GM19452 (cell line): ENCODE measurements around the gene GOSR1.
"Not testable (repeated sequence)": the region's sequence is repeated elsewhere in the genome, so short reads cannot be mapped to it uniquely, and the experiment has no call there.

Experiments used
- ATAC-seq: cut with Tn5 transposase; IDR thresholded peaks from one replicate; pipeline ENCODE4 v1.9.1; 2021; ENCODE audit not compliant: unreplicated experiment

GOSR1 gene

DNA sequence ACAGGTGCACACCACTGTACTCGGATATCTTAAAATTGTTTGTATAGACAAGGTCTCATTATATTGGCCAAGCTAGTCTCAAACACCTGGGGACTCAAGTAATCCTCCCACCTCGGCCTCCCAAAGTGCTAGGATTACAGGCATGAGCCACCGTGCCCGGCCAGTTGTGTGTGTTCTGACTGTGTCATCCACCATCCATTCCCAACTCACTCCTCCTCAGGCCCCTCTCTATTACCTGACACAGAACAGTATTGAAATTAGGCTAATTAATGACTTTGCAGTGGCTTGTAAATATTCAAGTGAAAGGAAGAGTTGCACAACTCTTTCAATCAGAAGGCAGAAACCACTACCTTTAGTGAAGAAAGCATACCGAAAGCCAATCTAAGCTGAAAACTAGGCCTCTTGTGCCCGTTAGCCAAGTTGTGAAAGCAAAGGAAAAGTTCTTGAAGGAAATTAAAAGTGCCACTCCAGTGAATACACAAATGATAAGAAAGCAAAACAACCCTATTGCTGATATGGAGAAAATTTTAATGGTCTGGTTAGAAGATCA lies 28.7 kb downstream of the GOSR1 start:
- ATAC-seq = no peak

DNA sequence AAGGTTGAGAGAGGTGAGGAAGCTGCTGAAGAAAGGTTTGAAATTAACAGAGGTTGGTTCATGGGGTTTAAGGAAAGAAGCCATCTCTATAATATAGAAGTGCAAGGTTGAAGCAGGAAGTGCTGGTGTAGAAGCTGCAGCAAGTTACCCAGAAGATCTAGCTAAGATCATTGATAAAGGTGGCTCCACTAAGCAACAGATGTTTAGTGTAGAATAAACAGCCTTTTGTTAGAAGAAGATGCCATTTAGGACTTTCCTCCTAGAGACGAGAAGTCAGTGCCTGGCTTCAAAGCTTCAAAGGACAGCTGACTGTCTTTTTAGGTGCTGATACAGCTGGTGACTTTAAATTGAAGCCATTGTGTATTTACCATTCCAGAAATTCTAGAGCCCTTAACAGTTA lies 29.3 kb downstream of the GOSR1 start:
- ATAC-seq = no peak

DNA sequence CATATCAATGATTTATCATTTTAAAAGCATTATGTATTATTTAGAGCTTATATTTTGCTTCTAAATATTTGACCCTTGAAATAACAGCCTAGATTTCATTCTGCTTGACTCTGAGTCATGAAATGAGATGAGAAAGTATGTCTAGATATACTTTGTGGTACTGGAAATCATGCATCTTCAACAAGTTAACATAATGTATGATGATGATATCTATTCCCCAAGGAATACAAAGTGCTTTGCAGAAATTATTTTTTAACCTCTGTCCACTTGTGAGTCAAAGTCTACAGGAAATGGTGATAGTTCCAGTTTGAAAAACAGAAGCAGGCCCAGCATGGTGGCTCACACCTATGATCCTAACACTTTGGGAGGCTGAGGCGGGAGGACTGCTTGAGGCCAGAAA lies 36.1 kb downstream of the GOSR1 start:
- ATAC-seq = no peak

DNA sequence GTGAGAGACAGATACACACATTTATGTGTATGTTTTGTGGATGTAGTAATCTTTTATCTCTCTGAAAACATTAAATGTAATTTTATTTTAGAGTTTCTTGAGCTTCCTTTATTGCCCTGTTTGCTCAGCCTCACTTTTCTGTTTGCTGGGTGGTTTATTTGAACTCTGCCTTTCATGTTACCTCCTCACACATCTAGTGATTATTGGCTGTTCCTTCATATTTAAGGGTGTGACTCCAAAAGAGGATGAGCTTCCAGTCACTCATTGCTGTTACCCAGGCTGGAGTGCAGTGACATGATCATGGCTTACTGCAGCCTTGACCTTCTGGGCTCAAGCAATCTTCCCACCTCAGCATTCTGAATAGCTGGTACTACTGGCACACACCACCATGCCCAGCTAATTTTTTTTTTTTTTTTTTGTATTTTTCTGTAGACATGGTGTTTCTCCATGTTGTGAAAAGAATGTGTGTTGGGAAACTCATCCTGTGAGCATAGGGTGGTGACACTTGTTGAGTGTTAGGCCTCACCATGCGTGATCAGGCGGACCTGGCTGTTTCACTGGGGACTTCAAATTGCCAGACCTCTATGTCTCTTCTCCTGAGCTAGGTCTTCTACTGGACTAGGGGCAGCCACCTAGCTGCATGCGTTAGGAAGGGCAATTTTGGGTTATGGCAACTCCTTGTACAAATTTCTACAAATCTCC lies 37.8 kb downstream of the GOSR1 start:
- ATAC-seq = no peak

DNA sequence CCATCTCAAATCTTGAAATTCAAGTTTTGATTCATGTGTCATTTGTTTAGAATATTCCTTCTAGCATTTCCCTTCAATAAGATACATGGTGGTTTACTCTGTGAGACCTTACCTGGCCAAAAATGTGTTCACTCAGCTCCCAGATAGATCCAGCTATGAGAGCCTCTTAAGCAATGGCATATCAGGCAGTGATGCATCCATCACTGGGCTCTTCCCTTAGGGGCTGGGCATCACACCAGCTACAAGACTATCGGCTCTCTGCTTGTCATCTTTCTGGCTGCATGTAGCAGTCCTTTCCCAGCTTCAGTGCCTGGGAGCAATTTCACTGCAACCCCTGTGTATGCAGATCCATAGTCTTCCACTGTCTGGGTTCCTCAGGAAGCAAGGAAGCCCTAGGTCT lies 40.6 kb downstream of the GOSR1 start:
- no peak for ATAC-seq

DNA sequence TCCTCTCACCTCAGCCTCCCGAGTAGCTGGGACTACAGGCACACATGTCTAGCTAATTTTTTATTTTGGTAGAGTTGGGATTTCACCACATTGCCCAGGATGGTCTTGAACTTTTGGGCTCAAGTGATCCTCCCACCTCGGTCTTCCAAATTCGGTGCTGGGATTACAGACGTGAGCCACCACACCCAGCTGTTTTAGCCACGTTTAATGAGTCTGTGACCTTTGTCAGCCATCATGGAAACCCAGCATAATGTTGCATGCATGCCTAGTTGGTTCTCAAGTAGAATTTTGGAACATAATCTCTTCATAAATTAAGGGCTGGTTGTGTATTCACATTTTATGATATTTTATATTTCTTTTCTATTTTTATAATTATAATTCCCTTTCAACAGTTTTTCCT lies 42.0 kb downstream of the GOSR1 start:
- ATAC-seq = no peak

DNA sequence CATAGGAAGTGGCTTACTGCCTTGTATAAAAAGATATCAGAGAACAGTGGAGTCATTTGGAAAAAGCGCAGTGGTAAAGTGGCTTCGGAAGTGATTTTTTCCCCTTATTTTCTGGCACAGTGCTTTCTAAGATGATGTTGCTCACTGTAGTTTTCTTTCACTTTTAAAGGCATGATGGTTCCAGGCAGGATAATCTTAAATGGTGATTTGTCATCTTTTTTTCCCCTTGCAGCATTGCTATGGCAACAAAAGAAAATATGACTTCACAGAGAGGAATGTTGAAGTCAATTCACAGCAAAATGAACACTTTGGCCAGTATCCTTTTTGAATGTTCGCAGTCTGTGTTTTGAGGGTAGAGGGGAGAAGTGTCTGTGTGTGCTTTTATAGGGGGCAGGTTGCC lies 42.5 kb downstream of the GOSR1 start:
- no peak for ATAC-seq

DNA sequence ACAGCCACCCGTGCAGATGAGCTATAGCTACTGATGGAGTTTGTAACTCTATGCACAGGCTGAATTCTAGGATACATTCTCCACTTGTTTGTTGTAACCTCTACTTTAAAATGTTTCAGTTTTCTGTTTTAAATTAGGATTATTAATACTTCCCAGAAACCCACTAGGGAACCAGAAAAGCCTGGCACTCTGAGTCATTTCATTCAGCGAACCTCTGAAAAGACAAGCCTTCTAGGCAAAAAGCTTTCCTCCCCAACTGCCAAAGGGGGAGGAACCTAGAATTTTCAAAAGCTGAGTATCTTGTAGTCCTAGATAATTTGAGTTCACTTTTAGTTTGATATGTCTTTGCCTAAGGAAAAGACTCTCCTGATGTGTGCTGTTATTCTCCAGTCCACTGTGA lies 43.2 kb downstream of the GOSR1 start:
- no peak for ATAC-seq

DNA sequence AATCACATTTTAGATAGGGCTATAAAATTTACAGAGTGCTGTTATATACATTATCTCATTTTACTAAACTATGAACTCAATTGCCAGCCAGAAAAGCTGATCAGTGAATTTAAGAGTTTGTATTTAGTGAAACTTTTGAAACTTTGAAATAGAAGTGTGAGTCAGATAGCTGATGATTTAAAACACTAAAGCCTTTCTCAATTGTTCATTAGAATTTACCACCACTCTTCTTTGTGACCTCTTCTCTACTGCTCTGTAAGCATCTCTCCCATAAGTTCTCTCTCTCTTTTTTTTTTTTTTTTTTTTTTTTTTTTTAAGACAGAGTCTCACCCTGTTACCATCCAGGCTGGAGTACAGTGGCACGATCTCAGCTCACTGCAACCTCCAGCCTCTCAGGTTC lies 43.7 kb downstream of the GOSR1 start:
- no peak for ATAC-seq

DNA sequence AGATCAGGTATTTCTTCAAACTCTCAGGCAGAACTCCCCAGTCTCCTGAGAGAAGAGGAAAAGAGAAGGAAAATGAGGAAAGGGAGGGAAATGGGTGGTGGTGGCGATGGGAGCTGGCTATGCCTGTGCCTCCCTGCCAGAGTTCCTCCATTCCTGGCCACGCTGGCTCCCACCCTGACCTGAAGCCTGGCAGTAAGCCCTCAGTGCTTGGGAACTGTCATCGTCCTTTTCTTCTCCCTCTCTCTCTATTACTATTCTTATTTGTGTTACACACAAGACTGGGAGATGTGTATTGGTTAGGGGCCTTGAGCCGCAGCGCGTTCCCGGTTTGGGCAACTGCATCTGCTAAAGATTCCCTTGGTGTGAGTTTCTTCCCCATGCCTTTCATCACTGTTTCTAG lies 44.6 kb downstream of the GOSR1 start:
- no peak for ATAC-seq

DNA sequence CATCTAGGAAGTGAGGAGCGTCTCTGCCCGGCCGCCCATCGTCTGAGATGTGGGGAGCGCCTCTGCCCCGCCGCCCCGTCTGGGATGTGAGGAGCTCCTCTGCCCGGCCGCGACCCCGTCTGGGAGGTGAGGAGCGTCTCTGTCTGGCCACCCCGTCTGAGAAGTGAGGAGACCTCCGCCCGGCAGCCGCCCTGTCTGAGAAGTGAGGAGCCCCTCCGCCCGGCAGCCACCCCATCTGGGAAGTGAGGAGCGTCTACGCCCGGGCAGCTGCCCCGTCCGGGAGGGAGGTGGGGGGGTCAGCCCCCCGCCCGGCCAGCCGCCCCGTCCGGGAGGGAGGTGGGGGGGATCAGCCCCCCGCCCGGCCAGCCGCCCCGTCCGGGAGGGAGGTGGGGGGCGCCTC lies 46.0 kb downstream of the GOSR1 start:
- not testable (repeated sequence) for ATAC-seq

DNA sequence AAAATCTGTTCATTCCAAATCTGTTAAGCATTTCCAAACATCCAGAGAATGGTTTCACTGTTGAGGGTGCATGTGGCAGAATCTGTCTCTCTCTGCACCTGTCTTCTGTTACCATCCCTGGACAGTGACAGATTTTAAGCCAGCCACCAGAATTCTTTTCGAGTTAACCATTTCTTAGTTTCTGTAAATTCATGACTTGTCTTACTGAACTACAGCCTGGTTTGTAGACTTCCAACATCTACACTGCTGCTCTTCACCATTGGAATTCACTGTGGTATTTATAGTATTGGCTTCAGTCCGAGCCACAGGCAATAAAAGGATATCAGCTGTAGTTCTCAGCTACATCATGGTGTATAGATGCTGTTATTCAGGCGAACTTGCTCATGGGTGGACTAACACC lies 47.6 kb downstream of the GOSR1 start:
- no peak for ATAC-seq

DNA sequence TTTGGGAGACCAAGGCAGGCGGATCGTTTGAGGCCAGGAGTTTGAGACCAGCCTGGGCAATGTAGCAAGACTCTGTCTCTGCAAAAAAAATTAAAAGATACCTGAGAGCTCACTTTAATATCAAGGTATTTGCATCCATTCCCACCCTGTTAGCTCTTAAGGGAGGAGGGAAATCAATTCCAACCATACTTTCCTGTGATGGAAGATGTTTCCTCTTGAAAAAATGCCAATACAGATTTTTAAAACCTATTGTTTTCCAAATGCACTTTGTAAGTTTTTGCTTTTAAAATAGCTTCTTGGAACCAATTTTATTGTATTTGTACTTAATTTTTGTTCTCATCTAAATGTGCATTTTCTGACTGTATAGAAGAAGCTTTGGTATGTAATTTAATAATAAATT lies 49.2 kb downstream of the GOSR1 start:
- ATAC-seq = no peak

DNA sequence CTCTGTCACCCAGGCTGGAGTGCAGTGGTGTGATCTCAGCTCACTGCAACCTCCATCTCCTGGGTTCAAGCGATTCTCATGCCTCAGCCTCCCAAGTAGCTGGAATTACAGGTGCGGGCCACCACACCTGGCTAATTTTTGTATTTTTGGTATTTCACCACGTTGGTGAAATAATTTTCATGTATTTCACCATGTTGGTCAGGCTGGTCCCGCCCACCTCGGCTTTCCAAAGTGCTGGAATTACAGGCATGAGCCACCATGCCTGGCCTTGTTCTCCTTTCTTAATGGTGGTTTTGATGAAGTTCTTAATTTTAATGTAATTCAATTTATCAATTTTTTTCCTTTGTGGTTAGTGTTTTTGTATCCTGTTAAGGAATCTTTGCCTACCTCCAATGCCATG lies 51.5 kb downstream of the GOSR1 start:
- ATAC-seq = not testable (repeated sequence)

DNA sequence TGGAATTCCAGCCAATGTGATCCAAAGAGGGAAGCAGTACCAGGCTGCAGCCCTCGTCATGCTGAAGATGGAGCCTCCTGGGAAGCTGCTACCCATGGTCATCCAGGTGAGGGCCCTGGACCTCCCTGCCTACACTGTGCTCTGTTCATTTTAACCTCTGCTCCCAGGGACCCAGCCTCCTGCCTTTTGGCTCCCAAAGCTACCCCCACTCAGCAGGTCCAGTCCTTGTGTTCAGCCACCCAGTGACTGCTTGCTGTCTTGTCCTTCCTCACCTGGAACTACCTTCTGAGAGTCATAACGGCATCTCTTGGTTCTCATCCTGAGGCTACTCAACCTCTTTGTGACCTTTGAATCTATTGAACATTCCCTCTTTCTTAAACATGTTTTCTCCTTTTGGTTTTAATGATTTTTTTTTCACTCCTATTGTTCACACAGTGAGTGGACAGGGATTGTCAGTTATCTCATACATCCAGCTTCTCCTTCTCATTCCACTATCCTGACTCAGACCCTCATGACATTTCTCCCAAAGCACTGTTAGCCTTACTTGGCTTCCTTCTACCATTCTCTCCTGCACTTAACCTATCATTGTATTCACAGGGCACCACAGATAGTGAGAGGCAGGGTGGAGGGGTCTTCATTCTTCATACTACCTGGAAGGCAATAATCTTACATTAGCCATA lies 53.3 kb downstream of the GOSR1 start:
- no peak for ATAC-seq

DNA sequence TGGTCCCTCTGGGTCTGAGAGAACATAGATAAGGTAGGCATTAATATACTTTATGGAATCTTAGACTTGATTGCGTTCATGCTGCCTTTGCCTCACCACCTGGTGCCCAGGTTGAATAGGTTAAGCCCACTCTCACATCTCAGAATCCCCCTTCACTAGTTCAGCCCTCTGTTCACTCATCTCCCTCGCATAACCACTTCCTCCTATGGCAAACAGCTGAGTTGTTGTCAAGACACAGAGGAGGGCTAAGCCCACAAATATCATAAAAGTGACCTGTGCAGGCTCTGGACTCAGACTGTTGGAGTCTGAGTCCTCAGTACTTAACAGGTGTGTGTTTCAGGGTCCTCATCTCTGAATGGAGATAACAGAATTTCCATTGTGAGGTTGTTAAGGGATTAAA lies 55.7 kb downstream of the GOSR1 start:
- no peak for ATAC-seq

DNA sequence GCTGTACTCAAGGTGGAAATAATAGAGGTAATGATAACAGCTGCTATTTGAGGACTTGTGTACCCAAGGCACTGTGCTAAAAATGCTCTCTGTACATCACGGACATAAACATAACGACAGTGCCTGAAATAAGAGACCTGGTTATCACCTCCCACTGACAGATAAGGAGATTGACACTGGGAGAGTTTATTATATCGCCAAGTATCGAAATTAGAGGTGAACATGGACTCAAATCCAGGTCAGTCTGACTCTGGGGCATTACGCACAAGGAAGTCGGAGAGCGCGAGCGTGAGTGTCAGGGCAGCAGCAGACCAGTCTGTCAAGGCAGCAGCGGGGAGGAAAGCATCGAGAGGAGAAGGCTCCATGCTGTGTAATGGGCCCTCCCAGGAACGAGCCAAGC lies 57.1 kb downstream of the GOSR1 start:
- ATAC-seq = no peak

DNA sequence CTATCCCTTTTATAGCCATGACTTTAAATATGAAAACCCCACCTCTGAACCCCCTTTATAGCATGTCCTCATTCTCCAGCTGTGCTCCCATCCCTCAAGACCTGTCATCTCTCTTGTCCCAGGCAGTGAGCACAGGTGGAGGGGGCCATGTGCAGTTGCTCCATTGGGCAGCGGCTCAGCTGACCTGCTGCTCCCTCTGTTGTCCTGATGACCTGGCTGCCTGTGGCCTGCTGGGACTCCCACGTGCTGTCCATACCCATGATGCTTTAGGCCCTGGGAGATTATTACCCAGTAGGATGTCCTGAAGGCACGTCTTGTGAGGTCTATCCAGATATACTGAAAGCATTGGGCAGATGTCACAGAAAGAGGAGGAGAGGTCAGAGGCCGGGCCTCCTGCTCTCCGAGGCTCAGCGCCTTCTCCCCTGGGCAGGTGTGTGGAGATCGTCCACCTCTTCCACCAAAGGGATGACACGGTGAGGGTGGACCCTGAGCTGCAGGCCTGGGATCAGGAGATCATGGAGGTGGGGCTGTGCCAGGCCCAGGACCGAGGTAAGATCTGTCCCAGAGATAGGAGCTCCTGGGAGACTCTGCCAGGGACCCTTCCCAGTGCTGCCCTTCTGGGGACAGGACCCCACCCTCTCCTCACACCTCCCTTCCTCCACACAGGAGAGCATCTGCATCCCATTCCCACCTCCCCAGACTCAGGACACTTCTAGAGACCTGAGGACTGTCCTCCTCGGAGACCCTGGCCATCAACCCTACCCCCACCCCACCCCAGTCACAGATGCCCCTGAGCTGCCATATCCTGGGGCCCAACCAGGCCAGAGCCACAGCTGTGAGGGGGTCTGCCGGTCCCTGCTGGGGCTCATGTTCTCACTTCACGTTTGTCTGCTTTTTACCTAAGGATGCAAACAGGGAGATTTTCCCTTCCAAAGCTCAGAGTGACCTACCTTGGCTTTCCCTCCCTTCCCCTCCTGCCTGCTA lies 58.0 kb downstream of the GOSR1 start:
- no peak for ATAC-seq

DNA sequence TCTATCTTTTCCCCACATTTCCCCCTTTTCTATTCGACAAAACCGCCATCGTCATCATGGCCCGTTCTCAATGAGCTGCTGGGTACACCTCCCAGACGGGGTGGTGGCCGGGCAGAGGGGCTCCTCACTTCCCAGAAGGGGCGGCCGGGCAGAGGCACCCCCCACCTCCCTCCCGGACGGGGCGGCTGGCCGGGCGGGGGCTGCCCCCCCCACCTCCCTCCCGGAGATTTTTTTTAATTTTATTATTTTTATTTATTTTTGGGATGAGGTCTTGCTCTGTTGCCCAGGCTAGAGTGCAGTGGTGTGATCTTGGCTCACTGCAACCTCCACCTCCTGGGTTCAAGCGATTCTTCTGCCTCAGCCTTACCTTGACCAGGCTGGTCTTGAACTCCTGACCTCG lies 59.6 kb downstream of the GOSR1 start:
- not testable (repeated sequence) for ATAC-seq

DNA sequence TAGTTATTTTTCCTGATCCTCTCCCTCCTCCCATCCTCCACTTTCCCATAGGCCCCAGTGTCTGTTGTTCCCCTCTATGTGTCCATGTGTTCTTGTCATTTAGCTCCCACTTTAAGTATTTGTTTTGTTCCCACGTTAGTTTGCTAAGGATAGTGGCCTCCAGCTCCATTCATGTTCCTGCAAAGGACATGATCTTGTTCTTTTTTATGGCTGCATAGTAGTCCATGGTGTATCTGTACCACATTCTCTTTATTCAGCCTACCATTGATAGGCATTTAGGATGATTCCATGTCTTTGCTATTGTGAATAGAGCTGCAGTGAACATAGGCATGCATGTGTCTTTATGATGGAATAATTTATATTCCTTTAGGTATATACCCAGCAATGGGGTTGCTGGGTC lies 60.5 kb downstream of the GOSR1 start:
- not testable (repeated sequence) for ATAC-seq

DNA sequence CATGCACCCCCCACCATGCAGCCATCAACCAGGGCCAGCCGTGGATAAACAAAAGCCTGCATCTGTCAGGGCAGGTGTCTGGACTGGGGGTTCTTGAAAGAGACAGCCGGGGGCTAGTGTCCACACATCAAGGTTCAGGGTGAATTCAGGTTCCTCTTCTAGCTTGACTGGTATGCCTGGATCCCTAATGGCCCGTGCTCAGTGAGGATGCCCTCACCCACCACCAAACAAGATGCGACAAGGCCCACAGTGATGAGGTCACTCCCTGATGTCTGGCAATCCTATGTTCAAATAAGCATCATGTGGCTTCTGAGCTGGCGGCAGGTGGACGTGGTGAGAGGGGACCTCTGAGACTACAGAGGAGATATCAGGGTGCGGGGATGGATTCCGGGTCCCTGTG lies 64.6 kb downstream of the GOSR1 start:
- no peak for ATAC-seq
